HG02798 (cell line): ENCODE results near the gene RYR2.
"Not testable (repeated sequence)": the region's sequence is repeated elsewhere in the genome, so short reads cannot be mapped to it uniquely, and the experiment has no call there.

Source experiments
- ATAC-seq: cut with Tn5 transposase; IDR thresholded peaks from one replicate; pipeline ENCODE4 v1.9.1; 2021; ENCODE audit warnings: mild to moderate bottlenecking; ENCODE audit not compliant: unreplicated experiment, poor library complexity

RYR2 gene

GRCh38 chr1:237792726-237793125 lies 750.7 kb downstream of the RYR2 start:
- no peak for ATAC-seq

GRCh38 chr1:237794071-237794470 lies 752.1 kb downstream of the RYR2 start:
- ATAC-seq, result no peak

- no peak for ATAC-seq
These were observed 753.6 kb downstream of the RYR2 start for GRCh38 chr1:237795558-237795957.

GRCh38 chr1:237799762-237800474 lies 757.9 kb downstream of the RYR2 start:
- ATAC-seq, result peak; percentile 99

DNA sequence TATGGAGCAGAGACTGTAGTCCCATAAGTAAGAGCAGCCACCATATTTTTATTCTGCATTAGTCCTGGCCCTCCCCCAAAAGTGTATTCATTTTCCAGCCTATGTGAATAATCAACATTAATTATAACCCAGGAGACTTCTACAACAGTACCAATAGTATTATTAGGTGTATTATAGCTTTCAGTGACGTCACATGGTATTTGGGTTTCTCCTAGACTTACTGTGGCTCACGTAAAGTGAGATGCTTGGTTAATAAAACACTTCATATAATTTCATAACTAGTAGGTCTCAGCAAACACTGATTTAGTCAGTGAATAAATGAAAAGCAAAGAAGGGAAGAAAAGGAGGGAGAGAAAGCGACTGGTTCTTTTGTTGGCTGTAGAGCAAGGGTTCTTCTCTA lies 762.5 kb downstream of the RYR2 start:
- no peak for ATAC-seq

- no peak for ATAC-seq
These were observed 767.1 kb downstream of the RYR2 start for GRCh38 chr1:237809099-237809498.

GRCh38 chr1:237811633-237812032 lies 769.6 kb downstream of the RYR2 start:
- ATAC-seq, result no peak

GRCh38 chr1:237812061-237812460 lies 770.1 kb downstream of the RYR2 start:
- ATAC-seq, result no peak

GRCh38 chr1:237814319-237814924 lies 772.4 kb downstream of the RYR2 start:
- ATAC-seq, result no peak

GRCh38 chr1:237817277-237817676 lies 775.3 kb downstream of the RYR2 start:
- ATAC-seq, result no peak

GRCh38 chr1:237820634-237821033 lies 778.6 kb downstream of the RYR2 start:
- not testable (repeated sequence) for ATAC-seq

DNA sequence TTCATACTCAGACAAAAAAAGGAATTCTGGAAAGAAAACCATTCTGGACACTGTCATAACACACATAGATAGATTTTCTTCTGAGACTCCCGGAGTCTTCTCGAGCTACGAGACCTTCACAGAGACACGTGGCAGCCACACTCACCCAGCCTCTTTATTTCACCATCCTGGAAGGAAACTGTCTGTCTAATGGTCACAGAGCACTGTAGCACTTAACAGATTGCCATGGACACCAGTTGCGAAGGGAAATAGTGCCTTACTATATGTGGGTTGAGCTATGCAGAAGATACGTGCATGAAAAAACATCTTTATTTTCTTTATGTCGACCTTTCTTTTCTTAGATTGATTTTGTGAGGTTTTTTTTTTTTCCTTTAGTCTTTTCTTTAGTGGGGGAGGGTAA lies 790.9 kb downstream of the RYR2 start:
- no peak for ATAC-seq

GRCh38 chr1:237834048-237834447 lies 792.1 kb downstream of the RYR2 start:
- ATAC-seq, result no peak

- no peak for ATAC-seq
These were observed 792.5 kb downstream of the RYR2 start for GRCh38 chr1:237834461-237834860.

DNA sequence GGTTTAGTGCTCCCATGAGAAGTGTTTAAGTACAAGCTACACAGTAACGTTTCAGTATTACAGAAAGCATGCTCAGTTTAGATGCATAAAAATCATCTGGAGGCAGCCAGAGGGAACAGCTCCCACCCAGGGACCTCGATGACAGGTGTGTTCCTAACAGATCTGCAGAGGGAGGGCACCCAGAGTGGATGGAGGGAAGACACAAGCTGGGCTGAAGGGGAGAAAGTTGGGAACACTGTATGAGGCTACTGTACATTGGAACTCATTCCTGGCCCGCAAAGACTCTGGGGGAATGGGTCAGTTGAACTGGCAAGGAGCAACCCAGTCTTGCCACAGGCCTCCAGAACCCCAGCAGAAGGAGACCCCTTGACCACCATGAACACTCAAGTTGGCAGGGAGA lies 796.3 kb downstream of the RYR2 start:
- no peak for ATAC-seq

DNA sequence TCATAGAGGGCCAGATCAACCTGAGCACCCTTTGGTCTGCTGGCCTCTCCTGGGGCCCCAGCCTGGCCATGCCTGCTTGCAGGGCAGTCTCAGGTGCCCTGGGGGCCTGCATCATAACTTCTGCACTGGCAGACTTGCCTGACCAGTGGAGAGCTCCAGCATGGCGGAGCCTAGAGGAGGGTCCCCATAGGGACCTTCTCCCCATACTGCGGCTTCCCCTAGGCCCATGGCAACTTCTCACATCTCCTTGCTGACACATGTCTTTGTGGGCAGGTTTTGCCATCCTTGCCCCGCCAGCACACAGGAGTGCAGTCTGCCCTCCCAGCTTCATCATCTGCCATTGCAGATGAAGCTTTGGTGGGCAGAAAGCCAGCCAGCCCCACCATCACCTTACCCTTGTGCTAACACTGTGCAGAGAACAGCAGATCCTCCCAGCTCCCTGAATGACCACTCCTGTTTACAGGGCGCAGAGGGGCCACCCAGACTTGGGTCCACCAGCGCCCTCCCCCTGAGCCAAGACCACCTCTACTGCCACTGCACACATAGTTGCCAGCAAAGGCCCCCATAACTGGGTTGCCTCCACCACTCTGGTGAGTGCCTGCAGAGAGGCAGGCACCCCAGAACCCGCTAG lies 797.0 kb downstream of the RYR2 start:
- no peak for ATAC-seq

GRCh38 chr1:237841485-237841884 lies 799.5 kb downstream of the RYR2 start:
- ATAC-seq, result no peak

DNA sequence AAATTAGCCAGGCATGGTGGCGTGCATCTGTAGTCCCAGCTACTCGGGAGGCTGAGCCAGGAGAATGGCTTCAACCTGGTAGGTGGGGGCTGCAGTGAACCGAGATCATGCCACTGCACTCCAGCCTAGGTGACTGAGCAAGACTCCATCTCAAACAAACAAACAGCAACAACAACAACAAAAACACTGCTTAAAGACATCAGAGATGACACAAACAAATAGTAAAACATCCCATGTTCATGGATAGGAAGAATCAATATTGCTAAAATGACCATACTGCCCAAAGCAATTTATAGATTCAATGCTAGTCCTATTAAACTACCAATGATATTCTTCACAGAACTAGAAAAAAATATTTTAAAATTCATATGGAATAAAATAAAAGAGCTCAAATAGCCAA lies 801.5 kb downstream of the RYR2 start:
- ATAC-seq, result not testable (repeated sequence)

DNA sequence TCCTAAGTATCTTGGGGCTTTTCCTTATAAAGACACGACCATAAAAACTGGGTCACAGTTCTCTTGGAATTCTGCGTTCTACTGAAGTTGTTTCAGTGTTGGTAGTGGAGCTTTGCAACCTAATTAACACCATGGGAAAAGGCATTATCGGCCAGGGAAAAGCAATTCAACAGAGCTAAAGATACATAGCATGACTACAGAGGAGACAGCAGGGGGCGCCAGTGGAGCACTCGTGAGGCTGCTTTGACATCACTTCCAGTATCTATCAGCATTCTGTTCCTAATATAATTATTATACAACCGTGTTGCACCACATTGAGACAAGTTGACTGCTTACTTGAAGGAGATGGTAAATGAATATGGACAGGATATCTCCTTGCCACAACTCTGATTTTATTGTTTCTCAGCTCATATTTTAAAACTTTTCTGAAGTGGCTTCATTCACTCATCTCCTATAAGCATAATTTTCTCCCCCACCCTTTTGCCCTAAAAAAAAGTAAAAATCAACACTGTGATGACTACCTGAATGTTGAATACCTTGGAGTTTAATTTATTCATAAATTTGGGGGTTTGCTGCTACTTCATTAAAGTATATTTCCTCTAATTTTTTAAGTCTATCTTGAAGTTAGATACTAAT lies 809.3 kb downstream of the RYR2 start:
- ATAC-seq, result peak; percentile 70

DNA sequence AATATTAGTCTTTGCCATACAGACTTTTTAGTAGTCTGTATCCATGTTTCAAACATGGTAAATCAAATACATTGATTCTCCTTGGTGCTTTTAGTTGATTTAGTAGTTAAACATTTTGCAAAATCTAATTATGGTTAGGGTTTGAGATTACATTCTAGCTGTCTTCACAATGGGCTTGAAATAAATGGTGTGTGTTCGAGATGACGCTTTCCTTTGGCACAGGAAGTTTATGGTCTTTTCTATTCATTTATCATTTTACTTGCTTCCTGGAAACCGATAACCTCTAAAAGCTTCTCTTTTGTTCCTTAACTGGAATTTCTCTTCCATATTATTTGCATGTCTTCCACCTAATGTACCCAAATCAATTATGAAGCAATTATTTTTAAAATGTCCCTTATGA lies 810.4 kb downstream of the RYR2 start:
- ATAC-seq, result no peak

GRCh38 chr1:237857455-237857854 lies 815.5 kb downstream of the RYR2 start:
- ATAC-seq, result no peak
